HG02571 (cell line): ENCODE measurements around the gene NR1H3.
"Not testable (repeated sequence)": the region's sequence is repeated elsewhere in the genome, so short reads cannot be mapped to it uniquely, and the experiment has no call there.

Experiments
- ATAC-seq: cut with Tn5 transposase; IDR thresholded peaks from one replicate; pipeline ENCODE4 v1.9.1; 2021; ENCODE audit warnings: mild to moderate bottlenecking, moderate library complexity; ENCODE audit not compliant: unreplicated experiment

The NR1H3 gene

DNA sequence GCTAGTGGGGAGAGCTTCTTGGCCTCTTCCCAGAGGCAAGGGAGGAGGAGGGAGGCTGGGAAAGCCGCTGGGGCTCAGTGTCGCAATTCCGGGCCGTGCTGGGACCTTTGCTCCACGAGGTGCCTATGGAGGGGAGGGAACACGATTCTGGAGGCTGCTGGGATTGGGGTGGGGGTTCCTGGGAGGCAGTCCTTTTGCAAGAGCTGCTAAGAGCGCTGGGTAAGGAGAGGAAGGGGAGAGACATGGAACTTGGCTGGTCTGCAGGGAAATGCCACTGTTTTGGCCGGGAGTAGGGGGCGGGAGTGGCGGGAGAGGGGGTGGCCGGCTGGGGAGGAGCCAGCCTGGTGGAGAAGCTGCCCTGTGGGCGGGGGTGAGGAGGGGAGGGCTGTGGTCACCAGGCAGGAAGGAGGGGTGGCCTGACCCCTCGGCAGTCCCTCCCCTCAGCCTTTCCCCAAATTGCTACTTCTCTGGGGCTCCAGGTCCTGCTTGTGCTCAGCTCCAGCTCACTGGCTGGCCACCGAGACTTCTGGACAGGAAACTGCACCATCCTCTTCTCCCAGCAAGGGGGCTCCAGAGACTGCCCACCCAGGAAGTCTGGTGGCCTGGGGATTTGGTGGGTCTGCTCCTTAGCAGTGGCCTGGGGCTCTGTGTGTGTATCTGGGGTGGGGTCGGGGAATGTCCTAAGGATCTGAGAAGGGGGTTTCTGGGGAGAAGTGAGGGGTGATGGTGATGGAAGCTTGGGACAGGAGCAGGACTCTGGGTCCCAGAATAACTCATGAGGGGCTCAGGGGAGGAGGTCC is at the start of gene NR1H3:
TSS of gene NR1H3 (plus strand) at position 480 of the 800 bp plus-strand sequence. CDS start 1,221 bp downstream, outside the sequence.
- ATAC-seq: no peak

DNA sequence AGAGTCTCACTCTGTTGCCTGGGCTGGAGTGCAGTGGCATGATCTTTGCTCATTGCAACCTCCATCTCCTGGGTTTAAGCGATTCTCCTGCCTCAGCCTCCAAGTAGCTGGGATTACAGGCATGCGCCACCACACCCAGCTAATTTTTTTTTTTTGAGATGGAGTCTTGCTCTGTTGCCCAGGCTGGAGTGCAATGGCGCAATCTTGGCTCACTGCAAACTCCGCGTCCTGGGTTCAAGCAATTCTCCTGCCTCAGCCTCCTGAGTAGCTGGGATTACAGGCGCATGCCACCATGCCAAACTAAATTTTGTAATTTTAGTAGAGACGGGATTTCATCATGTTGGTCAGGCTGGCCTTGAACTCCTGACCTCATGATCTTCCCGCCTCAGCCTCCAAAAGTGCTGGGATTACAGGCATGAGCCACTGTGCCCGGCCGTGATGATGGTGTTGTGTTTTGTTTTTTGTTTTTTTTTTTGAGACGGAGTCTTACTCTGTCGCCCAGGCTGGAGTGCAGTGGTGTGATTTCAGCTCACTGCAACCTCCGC is 49.7 kb upstream of the NR1H3 start:
- ATAC-seq: not testable (repeated sequence)

DNA sequence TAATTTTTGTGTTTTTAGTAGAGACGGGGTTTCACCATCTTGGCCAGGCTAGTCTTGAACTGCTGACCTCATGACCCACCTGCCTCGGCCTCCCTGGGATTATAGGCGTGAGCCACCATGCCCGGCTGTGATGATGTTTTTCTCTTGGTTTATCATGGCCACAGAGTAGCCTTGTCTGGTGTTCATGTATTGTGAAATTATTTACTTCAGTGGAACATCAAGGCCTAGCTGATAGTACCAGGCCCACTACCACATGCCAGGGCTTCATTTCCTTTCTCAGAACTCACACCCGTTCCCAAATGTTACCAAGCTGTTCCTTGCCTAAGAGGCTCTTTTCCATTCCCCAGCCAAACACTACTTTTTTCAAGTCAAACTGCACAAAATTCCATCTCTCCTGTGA is 49.2 kb upstream of the NR1H3 start:
- ATAC-seq: no peak

DNA sequence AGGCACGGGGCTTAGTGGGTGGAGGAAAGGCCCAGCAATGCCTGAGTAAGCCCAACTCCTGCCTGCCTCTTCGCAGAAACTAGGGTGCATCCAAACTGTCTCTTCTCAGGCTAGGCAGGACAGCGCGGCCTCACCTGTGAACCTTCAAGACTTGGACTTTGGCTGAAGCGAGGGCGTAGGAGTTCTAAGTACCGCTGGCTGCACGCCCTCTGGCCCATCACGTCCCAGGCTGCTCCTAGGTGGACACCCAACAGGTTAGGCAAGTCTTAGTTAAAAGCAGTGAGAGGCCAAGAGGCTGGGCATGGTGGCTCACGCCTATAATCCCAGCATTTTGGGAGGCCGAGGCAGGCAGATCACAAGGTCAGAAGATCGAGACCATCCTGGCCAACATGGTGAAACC is 44.9 kb upstream of the NR1H3 start:
- ATAC-seq: no peak

DNA sequence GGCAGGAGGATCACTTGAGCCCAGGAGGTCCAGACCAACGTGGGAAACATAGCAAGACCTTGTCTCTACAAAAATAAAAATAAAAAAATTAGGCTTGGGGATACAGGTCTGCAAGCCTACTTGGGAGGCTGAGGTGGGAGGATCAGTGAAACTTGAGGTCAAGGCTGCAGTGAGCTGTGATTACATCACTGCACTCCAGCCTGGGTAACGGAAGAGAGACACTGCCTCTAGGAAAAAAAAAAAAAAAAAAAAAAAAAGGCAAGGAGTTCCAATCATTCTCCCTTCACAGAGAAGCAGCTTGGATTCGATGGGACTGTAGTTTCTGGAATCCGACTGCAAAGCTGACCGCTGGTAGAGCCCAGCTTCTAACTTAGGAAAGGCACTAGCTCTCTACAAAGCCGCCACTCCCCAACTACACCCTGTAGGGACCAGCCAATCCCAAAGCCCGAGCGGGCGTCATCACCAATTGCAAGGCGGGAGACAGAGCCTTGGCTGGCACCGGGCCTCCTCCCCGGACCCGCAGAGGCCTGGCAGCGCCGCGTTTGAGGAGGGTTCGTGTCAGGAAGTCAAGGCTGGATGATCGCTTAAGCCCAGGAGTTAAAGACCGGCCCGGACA is 43.7 kb upstream of the NR1H3 start:
- peak; percentile 54 for ATAC-seq

DNA sequence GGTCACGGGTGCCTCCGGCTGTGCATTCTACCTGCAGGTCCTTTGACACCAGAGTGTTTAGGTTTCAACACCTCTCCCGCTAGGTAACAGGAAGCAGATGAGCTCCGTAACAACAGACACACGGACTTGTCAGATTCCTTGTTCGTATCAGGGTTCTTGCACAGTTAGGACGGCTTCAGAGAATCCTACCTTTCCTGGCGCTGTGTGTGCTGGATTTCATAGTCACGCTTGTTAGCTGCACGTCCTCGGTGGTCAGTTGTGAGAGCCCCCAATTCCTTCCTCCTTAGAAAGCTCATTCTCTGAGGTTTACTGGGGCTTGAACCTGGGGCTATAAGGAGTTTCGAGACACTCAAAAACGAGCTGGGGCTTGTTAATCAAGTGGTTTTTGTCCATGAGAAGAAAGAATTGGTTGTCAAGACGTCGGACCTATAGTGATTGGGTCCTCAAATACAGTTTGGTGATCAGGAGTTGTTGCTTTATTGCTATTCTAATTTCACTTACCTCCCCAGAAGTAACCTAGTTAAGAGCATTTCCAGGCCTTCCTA is 42.4 kb upstream of the NR1H3 start:
- ATAC-seq: no peak

DNA sequence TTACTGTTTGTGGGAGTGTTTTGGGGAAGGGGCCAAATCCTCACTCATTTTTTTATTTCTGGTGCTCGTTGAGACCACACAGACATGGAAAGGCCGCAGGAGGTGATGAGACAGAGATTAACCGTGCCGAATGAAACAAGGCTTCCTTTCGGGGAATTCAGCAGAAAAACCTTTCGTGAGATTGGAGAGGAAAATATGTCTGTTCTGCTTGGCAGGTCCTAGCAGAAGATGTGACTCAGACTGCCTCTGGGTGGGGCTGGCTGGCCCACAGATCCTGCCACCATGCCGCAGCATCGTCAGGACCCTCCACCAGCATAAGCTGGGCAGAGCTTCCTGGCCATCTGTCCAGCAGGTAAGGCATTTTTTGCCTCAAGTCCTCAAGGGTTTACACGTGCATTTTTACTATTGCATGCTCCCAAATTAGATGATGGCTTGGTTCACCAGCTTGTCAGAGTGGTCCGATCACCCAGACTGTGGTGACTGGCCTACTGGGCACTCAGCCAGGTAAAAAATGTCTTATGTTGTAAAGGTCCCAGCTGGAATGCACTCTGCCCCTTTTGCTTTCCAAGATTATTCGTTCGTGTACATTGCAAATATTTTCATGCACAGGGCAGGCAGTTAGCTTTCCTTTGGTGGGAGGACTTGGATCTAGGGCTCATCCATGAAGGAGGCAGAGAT is 41.5 kb upstream of the NR1H3 start:
- ATAC-seq: peak; percentile 27

DNA sequence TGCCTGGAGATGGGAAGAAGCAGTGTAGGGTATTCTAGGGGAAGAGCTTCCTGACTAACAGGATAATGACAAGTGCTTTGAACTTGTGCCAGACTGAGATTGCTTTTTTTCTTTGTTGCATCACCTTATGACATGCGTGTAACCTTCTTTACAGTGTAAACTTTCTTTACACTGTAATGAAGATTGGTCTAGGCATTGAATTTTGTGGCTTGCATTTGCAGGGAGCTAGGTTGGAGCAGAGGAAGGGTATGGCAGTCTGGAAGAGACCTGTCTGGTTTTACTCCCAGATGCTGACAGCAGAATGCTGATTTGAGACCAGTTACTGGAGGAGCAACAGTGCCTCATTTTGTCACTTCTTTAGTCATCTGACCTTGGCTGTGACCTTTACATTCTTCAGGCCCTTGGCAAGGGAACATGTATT is 37.4 kb upstream of the NR1H3 start:
- ATAC-seq: no peak

DNA sequence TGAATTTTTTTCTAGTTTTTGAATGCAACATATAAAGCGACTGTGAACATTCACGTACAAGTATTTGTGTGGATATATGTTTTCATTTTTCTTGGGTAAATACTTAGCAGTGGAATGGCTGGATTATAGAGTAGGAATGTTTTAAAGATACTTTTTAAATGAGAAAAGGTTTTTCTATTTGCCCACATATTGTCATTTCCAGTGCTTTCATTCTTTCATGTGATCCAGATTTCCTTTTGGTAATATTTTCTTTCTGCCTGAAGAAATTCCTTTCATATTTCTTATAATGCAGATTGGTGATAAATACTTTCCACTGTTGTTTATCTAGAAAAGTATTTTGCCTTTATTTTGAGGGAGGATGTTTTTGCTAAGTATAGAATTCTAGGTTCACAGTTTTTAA is 35.1 kb upstream of the NR1H3 start:
- ATAC-seq: no peak

DNA sequence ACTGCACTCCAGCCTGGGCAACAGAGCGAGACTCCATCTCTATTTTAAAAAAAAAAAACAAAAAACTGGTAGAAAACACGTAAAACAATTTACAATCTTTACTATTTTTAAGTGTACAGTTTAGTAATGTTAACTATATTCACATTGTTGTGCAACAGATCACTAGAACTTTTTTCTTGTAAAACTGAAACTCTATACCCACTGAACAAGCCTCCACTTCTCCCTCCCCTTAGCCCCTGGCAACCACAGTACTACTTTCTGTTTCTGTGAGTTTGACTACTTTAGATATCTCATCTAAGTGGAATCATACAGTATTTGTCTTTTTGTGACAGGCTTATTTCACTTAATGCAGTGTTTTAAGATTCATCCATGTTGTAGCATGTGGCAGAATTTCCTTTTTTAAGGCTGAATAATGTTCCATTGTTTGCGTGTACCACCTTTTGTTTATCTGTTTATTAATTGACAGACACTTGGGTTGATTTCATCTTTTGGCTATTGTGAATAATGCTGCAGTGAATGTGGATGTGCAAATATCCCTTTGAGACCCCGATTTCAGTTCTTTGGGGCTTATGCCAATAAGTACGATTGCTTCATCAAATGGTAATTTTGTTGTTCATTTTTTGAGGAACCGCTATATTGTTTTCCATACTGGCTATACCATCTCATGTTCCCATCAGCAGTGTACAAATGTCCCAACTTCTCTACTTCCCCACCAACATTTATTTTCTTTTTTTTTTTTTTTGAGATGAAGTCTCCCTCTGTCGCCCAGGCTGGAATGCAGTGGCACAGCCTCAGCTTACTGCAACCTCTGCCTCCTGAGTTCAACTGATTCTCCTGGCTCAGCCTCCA is 32.0 kb upstream of the NR1H3 start:
- ATAC-seq: peak; percentile 74

DNA sequence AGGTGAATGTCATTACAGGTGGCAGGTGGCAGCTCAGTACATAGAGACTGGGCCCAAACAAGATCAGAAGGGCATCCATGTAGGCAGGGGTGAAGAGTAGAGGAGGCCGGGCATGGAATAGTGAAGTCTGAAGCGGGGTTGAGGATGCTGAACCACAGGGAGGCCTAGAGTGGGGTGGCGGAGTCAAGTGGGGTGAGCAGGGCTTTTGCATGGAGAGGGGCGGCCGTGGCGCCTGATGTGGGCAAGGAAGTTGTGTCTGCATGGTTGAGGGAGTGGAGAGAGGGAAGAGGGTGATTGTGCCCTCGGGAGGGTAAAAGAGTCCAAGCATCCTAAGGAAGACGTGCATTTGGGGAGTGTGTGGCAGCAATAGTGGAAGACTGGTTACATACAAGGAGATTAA is 28.6 kb upstream of the NR1H3 start:
- no peak for ATAC-seq

DNA sequence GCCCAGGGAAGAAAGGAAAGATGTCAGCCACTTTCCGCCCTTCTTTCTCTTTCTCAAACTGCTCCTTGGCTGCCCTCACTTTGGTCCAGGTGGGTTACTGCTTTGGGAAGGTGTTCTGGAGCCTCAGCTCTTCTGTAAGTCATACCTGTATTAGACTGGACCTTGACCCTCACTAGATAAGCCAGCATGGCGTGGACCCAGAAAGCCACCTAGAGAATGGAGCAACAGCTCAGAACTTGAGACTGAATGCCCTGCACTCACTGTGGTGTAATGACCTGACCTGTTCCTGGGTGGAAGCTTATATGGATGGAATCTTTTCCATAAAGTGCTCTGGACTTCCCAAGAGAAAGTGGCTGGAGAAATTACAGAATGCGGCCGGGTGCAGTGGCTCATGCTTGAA is 24.7 kb upstream of the NR1H3 start:
- ATAC-seq: no peak

DNA sequence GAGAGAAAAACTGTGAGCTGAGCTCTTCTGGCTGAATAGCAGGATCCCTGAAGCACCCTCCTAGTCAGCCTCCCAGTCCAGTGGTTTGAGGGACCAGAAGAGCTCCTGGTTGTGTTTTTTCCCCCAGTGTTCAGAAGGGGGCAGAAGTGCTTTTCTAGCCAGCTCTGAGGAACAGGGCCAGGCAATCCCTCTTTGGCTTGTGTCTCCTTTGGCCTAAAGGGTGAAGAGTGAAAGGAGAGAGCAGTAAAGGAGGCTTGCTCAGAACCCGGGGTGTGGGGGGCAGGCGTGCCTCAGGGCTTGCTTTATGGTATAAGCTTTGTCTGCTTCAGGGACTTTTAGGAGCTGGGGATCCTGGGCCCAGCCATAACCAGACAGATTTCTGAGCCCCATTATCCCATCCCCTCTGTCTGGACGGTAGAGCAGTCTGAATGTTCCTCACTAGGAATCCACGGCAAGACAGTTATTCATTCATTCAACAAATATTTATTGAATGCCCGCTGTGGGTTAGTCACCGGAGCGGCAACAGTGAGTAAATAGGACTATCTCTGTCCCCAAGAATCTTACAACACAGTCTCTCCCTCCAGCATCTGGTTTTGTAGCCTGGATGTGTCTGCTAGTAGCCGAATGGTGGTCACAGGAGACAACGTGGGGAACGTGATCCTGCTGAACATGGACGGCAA is 23.7 kb upstream of the NR1H3 start:
- ATAC-seq: no peak

DNA sequence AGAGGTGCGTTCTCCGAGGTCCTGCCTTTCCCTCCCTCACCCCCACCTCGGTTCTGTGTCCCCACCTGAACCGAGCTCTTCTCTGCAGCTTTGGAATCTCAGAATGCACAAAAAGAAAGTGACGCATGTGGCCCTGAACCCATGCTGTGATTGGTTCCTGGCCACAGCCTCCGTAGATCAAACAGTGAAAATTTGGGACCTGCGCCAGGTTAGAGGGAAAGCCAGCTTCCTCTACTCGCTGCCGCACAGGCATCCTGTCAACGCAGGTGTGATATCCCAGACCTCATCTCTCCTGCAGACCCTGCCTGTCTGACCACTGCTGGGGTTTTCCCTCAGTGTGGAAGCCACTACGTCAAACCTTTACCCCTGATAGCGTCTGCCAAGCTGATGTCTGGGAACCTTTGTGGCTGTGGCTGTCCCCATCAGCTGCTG is 23.1 kb upstream of the NR1H3 start:
- no peak for ATAC-seq

DNA sequence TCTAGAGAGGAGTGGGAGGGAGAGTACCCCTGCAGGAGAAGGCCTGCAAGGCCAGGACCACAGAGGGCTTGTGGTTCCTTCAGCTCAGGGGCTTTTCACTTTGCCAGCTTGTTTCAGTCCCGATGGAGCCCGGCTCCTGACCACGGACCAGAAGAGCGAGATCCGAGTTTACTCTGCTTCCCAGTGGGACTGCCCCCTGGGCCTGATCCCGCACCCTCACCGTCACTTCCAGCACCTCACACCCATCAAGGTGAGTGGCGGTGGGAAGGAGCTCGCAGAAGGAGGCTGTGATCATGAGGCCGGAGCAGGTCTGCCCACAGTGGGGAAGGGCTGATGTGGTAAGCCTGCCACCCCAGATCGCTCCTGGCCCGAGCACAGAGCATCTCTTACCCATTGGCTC is 22.6 kb upstream of the NR1H3 start:
- no peak for ATAC-seq

DNA sequence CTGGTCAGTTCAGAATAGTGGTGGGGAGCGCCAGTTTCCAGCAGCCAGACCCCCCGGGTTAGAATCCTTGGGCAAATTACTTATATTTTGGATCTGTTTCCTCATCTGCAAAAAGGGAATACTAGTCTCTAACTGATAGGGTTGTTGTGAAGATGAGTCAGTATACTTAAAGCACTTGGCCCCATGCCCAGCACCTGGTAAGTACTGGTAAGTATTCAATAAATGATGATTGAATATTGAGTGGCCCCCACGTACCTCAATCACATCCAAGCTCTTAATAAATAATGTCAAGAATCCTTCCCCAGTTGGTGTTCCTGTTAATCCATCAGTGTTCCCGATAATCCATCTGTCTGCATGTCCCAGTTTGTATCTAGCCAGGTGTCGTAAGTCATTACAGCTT is 21.3 kb upstream of the NR1H3 start:
- no peak for ATAC-seq

DNA sequence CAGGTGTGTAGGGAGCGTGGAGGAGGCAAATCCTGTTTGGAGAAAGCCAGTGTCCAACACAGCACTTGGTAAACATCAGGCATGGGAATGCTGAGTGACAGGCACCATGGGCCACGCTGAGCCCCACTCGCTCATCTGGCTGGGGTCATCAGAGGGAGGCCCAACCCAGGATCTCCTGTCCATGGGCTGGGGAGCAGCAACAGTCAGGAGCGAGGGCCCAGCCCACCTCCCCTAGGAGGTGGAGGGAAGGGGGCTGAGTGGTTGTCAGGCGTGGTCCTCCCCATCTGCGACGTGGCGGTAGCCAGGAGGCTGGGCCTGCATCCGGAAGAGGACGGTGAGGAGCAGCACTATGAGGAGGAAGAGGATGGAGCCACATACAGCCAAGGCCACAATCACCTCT is 17.9 kb upstream of the NR1H3 start:
- ATAC-seq: no peak

DNA sequence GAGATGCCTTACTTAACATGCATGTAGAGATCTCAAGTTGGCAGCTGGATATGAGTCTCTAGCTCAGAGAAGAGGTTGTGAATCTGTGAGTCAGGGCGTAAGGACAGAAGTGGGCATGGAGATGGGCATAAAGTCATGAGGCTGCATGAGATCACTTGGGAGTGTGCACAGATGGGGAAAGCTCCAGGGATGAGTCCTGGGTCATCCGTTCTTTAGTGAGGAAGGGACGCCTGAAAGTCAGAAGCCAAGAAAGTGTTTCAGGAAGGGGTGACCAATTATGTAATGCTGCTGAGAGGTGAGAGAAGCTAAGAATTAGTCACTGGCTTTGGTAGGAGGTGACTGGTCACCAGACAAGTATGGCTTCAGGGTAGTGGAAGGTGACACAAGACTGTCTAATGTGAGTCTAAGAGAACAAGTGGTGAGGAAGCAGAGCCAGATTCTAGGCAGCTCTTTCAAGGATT is 15.9 kb upstream of the NR1H3 start:
- ATAC-seq: no peak

DNA sequence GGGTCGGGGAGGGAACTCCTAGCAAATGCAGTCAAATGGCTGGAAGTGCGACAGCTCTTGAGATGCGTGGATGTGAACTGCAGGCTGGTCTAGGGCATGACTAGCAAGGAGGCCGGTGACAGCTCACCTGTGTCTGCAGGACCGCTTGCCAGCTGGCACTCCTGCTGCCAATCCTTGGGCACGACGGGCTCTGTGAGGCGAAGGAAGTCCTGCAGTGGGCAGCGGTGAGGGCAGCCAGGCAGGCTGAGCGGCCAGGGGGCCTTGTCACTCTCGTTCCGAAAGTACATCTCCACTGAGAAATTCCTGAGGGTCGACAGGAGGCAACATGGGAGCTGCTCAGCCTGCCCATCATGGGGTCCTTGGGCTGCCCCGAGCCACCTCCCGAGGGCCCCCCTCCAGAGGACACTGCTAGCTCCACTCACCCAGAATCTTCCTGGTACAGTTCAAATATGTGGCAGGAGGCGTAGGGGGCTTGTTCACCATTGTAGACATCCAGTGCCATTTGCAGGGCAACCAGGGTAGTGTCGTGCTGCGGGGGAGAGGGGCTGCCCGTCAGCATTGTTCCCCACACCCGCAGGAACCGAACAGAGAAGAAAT is 15.1 kb upstream of the NR1H3 start:
- no peak for ATAC-seq
